ENCODE measurements around the gene DSCAM. TPM values are rescaled to one million over a fixed set of nuclear protein-coding genes. Genes with fewer than 3 reads are reported as not detected.
"Not testable (repeated sequence)": the region's sequence is repeated elsewhere in the genome, so short reads cannot be mapped to it uniquely, and the experiment has no call there.

DSCAM gene
- total RNA-seq, 1 donor from 2014 or later, result not detected

DNA sequence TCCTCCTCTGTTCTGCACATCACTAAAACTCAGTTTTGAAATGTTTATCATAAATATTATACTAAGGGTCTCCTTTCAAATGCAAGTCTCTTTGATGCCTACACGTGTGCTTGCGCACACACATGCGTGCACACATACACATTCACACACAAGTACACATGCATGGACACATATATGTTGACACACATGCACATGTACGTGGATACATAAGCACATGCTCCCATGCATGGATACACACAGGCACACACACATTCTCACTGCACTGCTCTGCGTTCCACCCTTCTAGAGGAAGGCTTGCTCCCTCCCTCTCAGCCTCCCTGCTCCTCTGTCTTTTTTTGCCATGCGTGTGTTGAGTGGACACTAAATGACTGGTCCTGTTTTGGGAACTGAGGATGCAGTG lies 817.1 kb downstream of the DSCAM start:
- no peaks in the 10 kb centered on the region for H3K36me3 ChIP-seq
- H3K4me3 ChIP-seq, result no peak overlapping the region
- no peak for TF ChIP-seq POLR2AphosphoS5 (IDR thresholded peaks at IDR 0.05; ENCODE audit: insufficient read depth in 1 of 2, low read depth in 1 of 2)
- TF ChIP-seq, protein P1, sequence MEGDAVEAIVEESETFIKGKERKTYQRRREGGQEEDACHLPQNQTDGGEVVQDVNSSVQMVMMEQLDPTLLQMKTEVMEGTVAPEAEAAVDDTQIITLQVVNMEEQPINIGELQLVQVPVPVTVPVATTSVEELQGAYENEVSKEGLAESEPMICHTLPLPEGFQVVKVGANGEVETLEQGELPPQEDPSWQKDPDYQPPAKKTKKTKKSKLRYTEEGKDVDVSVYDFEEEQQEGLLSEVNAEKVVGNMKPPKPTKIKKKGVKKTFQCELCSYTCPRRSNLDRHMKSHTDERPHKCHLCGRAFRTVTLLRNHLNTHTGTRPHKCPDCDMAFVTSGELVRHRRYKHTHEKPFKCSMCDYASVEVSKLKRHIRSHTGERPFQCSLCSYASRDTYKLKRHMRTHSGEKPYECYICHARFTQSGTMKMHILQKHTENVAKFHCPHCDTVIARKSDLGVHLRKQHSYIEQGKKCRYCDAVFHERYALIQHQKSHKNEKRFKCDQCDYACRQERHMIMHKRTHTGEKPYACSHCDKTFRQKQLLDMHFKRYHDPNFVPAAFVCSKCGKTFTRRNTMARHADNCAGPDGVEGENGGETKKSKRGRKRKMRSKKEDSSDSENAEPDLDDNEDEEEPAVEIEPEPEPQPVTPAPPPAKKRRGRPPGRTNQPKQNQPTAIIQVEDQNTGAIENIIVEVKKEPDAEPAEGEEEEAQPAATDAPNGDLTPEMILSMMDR (IDR thresholded peaks at IDR 0.05), result no peak
- TF ChIP-seq POLR2A (IDR thresholded peaks at IDR 0.05), result no peak
- no peaks in the 10 kb centered on the region for H3K4me1 ChIP-seq
- H3K27ac ChIP-seq, result no peak overlapping the region
- H3K27me3 ChIP-seq, result no peaks in the 10 kb centered on the region
- intact Hi-C loops (cut with DNase I), result no loop called here
- H3K9me3 ChIP-seq, result no peaks in the 10 kb centered on the region
- DNase-seq (ENCODE audit: extremely low spot score in 2 of 2), result no peak

DNA sequence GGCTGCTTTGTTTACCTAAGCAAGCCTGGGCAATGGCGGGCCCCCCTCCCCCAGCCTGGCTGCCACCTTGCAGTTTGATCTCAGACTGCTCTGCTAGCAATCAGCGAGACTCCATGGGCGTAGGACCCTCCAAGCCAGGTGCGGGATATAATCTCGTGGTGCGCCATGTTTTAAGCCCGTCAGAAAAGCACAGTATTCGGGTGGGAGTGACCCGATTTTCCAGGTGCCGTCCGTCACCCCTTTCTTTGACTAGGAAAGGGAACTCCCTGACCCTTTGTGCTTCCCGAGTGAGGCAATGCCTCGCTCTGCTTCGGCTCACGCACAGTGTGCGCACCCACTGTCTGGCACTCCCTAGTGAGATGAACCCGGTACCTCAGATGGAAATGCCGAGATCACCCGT lies 818.6 kb downstream of the DSCAM start:
- H3K4me1 ChIP-seq; H3K36me3 ChIP-seq; H3K27me3 ChIP-seq; H3K27ac ChIP-seq; DNase-seq (ENCODE audit: extremely low spot score in 2 of 2); H3K4me3 ChIP-seq; intact Hi-C loops (cut with DNase I); H3K9me3 ChIP-seq: not testable (repeated sequence)

- TF ChIP-seq, protein P1 (IDR thresholded peaks at IDR 0.05), result no peak
- TF ChIP-seq POLR2A (IDR thresholded peaks at IDR 0.05) (no peak), POLR2AphosphoS5 (IDR thresholded peaks at IDR 0.05; ENCODE audit: insufficient read depth in 1 of 2, low read depth in 1 of 2) (no peak)
- H3K36me3 ChIP-seq, result no peaks in the 10 kb centered on the region
- H3K27me3 ChIP-seq, result no peaks in the 10 kb centered on the region
- intact Hi-C loops (cut with DNase I), result no loop called here
- no peak overlapping the region for H3K27ac ChIP-seq
- no peak overlapping the region for H3K4me3 ChIP-seq
- H3K9me3 ChIP-seq, result no peaks in the 10 kb centered on the region
- no peaks in the 10 kb centered on the region for H3K4me1 ChIP-seq
- no peak for DNase-seq (ENCODE audit: extremely low spot score in 2 of 2)
These were observed 825.2 kb downstream of the DSCAM start for GRCh38 chr21:40021558-40022351.

DNA sequence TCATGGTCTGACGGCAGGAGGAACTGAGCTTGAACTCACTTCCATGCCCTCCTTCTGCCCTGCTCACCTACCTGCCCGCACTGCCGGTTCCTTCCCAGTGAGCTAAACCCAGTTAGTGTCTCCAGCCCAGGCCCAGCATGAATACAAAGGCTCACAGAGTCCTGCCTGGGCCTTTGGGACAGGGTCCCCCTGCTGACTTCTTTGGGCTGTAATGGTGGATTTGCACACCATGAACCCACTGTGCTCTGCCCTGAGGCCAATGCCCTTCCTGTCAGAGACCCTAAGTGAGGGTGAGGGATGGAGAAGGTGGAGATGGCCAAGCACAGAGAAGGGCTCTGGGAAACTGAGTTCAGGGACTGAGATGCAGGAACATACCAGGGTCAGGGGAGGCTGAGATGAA lies 826.3 kb downstream of the DSCAM start:
- TF ChIP-seq, protein P1 (IDR thresholded peaks at IDR 0.05), result no peak
- TF ChIP-seq POLR2AphosphoS5 (IDR thresholded peaks at IDR 0.05; ENCODE audit: insufficient read depth in 1 of 2, low read depth in 1 of 2) (no peak), POLR2A (IDR thresholded peaks at IDR 0.05) (no peak)
- intact Hi-C loops (cut with DNase I), result no loop called here
- H3K36me3 ChIP-seq, result no peaks in the 10 kb centered on the region
- no peaks in the 10 kb centered on the region for H3K27me3 ChIP-seq
- DNase-seq (ENCODE audit: extremely low spot score in 2 of 2), result no peak
- H3K4me3 ChIP-seq, result no peak overlapping the region
- no peak overlapping the region for H3K27ac ChIP-seq
- no peaks in the 10 kb centered on the region for H3K9me3 ChIP-seq
- no peaks in the 10 kb centered on the region for H3K4me1 ChIP-seq

- Histone ChIP-seq H3K9me3 (no peaks in the 10 kb centered on the region), H3K4me1 (no peaks in the 10 kb centered on the region), H3K27ac (no peak overlapping the region), H3K36me3 (no peaks in the 10 kb centered on the region), H3K4me3 (no peak overlapping the region), H3K27me3 (no peaks in the 10 kb centered on the region)
- no peak for DNase-seq (ENCODE audit: extremely low spot score in 2 of 2)
- intact Hi-C loops (cut with DNase I), result no loop called here
- TF ChIP-seq, protein P1 (IDR thresholded peaks at IDR 0.05), result no peak
- TF ChIP-seq POLR2AphosphoS5 (IDR thresholded peaks at IDR 0.05; ENCODE audit: insufficient read depth in 1 of 2, low read depth in 1 of 2), result no peak
- no peak for TF ChIP-seq POLR2A (IDR thresholded peaks at IDR 0.05)
These were observed 828.0 kb downstream of the DSCAM start for GRCh38 chr21:40018871-40019475.

All from vagina (tissue), 2 donors.